HG03135 (cell line): ENCODE measurements around the gene KCNB1.

Source experiments
- ATAC-seq: cut with Tn5 transposase; IDR thresholded peaks from one replicate; pipeline ENCODE4 v1.9.1; 2021; ENCODE audit warnings: mild to moderate bottlenecking, moderate library complexity; ENCODE audit not compliant: unreplicated experiment

Gene KCNB1

DNA sequence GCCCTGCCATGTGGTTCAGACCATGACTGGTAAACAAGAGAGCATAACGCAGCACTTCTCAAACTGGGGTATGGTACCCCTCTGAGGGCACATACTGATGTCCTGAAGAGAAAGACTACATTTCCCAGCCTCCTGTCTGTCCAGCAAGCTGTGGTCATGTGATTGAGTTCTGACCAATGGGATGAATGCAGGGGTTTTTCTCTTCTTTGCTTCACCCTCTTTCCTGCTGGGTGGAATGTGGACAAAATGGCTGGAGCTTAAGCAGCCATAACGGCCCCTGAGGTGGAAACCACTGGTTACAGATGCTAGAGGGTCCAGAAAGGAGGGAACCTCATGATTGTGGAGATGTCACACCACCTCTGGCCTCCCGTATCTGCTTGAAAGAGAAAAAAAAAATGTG lies 19.4 kb upstream of the KCNB1 start:
- ATAC-seq = no peak

DNA sequence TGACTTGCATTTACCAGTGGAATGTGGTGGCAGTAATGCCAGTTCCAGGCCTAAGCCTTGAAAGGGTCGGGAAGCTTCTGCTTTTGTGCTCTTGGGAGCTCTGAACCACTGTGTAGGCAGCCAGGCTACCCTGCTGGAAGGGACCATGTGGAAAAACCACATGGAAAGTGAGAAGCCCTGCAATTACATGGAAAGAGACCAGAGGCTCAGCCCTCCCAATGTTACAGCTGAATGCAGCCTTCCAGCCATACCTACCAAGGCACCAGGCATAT lies 14.9 kb upstream of the KCNB1 start:
- no peak for ATAC-seq

DNA sequence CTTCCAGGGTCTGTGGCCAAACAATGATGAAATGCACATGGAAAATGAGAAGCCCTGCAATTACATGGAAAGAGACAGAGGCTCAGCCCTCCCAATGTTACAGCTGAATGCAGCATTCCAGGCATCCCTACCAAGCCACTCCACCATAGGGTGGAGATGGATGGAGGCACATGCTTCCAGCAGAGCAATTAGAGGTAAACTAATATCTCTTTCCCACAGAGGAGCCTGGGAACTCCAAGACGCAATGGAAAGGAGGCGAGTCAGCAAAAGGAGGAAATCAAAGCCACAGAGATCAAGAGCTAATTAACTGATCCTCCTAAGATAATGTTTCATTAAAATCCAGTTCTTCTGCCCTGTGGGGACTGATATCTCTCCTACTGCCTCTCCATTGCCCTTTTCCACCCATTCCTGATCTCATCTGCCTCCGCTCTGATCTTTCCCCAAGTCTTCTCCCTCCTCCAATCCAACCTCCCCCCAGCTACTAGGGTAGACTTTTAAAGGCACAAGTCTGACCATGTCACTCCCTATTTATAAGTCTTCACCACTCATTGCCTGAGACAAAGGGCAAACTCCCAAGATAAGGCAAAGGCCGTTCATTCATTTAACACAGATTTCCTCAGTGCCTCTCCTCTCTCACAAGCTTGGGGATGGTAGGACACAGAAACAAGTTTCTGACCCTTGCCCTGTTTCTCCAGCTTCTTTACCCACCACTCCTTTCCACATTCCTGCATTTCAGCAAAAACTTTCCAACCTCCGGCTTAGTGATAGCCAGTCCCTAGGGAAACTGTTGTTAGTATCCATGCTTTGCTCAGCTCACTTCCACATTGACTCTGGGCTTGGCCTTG lies 14.3 kb upstream of the KCNB1 start:
- ATAC-seq = no peak

DNA sequence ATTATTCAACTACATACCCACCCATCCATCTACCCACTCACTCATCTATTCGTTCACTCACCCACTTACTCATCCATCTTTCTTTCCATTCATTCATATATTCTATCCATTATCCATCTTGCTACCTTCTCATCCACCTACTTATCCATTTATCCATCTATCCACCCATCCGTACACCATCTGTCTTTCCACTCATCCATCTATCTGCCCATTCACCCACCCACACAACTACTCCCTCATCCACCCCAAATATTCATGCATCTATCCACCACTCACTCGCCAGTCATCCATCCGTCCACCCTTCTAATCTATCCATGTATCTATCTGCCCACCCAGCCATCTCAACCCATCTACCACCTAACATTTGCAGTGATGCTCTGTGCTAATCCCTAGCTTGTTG lies 13.6 kb upstream of the KCNB1 start:
- ATAC-seq = no peak

DNA sequence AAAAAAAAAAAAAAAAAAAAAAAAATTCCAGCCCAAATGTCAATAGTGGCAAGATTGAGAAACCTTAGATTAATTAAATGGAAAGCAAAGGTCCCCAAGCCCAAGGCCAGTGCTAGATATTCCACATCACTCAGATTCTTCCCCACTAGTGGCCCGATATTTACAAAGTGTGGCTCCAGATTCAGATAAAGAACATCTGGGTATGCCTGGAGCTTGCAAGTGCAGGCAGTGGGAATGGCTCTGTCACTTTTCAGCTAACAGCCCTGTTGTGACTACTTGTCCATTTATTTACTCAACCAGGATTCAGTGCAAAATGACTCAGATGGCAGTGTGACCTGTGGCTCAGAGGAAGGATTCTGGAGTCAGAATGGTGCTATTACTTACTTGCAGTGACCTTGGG lies 8.2 kb upstream of the KCNB1 start:
- ATAC-seq = no peak

DNA sequence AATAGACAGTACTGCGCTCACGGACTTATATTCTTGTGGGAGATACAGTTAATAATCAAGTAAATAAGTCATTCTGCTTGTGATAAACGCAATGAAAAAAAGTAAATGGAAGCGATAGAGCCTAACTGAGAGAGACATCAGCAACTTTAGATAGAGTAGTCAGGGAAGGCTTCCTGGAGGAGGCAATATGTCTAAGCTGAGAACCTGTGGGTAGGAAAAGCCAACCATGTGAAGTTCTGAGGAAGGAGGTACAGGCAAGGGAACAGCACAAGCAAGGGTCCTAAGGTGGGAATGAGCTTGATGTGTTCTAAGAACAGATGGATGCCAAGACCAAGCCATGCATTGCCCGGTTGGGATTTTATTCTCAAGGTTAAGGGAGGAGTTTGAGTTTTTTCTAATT lies 7.2 kb upstream of the KCNB1 start:
- no peak for ATAC-seq

DNA sequence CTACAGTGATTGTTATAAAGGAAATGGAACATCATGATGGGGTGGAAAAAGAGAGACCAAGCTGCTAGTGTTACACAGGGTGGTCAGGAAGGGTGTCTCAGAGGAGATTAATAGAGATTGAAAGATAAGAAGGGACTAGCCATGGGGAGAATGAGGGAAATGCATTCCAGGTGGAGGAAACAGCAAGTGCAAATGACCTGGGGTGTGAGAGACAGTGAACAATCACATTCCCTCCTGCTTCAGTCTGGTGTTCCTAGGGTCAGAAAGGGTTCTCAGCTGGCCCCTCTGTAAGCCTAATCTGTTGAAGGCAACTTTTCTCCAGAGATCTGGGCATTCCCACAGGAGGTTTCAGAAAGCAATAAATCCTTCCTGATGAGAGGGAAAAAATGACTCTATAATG lies 3.6 kb upstream of the KCNB1 start:
- no peak for ATAC-seq

DNA sequence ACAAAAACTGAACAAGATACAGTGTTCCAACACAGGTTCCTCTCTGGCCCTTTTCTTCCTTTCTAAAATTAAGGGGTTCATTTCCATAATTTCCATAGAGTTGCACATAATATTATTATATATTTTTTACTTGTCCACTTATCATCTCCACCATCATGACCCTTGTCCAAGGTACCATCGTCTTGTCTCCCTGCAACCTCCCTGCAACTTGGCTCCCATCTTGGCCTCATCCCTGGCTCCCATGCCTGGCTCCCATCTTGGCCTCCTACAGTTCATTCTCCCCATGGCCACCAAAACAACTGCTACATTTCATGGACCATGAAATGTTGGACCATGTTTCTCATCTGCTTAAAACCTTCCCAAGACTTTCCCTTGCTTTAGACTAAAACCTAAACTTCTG lies 3.1 kb upstream of the KCNB1 start:
- ATAC-seq = no peak

DNA sequence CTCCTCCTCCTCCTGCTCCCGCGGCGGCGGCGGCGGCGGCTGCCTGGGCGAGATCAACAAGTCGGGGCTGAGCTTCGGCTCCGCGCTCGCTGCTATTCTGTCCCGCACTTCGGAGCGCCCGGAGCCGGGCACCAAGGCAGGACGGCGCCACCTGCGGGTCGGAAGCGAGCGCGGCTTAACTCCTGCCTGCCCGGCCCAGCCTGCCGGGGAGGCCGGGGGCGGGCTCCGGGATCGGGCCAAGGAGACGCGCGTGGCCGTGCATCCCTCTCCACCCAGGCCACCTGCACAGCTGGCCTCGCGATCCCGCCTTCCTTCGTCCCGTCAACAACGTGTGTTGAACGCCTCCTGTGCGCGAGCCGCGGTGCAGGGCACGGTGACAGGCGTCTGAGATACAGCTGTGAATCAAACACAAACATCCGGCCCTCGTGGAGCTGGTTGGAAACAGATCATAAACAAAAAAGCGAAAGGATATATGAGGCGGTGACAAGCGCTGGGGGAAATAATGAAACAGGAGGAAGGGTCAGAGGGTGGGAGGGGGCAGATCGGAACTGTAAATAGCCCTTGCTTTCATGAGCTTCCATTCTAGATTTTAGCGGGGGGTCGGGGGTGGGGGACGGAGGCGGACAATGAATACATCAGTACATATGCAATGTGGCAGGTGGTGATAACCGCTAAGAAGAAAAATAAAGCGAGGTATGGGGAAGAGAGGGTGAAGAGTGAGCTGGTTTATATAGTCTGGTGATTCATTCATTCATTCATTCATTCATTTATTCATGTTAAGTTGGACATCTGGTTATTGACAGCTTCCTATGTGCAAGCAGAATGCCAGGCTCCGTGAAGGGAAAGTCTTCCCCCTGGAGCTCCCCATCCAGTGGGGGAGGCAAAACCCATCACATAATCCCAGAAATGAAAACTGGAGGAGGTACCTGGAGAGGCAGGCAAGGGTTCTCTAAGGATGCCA lies 2.0 kb upstream of the KCNB1 start:
- no peak for ATAC-seq

DNA sequence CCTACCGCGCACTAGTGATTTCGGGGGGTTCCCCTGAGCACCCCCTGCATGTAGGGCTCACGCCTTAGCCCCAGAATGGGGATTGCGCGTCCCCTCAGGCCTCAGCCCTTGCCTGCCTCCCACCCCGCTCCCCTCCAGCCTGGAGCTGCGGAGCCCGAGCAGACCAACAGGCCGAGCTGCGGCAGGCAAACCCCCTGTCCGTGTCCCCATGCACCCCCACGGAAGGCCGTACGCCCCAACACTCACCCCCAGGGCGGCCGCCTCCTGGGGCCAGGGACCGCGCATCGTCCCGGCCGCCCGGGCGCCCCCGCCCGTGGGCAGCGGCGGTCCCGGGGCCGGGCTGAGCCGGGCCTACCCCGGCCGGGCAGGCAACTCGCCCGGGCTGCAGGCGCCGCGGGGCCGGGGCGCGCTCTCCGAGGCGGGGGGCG lies 1.2 kb upstream of the KCNB1 start:
- no peak for ATAC-seq

DNA sequence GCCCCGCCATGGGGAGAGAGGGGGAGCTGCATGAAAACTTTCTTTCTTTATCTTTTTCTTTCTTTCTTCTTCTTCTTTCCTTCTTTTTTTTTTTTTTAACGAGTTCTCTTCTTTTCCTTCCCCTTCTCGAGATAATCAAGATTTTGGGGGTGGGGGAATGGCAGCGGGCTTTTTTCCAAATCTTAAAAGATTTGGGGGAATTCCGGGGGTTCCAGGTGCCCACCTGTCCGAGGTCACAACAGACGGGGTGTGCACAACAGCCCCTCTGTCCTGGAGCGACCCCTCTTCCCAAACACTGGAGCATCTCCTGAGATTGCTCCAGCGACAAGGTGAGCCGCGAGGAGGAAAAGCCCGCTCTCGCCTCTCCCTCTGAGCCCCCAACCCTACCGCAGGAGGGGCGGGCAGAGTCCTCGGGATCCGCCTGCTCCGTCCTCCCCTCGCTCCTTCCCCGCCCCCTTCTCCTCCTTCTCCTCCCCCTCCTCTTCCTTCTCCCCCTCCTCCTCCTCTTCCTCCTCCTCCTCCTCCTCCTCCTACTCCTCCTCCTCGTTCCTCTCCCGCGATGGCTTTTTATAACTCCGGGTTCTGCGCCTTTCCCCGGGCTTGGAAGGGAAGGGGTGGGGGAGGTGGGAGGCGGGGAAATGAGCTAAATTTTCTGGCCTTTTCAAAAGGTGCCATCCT lies 689 bp upstream of the KCNB1 start:
- no peak for ATAC-seq

DNA sequence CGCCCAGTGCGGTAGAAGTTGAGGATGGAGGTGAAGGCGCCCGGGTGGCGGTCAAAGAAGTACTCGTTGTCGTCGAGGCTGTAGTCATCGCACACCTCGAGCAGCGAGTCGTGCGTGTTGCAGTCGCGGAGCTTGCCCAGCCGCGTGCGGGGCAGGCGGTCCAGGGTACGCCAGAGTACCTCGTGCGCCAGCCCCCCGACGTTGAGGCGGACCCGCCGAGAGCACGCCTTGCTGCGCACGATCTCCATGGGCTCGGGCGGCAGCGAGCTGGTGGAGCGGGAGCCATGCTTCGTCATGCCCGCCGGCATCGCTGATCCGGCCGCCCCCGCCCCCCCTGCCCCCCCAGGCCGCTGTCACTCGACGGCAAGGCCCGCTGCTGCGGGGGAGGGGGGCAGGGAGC lies 295 bp downstream of the KCNB1 start:
- no peak for ATAC-seq

DNA sequence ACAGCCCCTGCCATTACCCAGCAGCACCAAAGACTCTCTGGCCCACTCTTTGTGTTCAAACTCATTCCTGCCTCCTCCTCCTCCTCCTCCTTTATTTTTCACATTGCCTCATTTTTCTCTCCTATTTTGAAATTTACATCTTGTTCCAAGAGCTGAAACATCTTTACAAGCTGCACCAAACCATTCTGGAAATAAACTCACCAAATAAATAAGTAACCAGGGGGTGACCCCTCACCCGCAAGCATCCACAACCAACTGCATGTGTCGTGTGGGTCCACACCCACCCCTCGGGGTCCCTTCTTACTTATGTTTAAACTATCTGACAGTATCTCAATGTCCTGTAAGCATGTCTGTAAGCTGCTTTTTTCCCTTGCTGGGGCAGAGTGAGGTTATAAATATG lies 1.4 kb downstream of the KCNB1 start:
- ATAC-seq = no peak

DNA sequence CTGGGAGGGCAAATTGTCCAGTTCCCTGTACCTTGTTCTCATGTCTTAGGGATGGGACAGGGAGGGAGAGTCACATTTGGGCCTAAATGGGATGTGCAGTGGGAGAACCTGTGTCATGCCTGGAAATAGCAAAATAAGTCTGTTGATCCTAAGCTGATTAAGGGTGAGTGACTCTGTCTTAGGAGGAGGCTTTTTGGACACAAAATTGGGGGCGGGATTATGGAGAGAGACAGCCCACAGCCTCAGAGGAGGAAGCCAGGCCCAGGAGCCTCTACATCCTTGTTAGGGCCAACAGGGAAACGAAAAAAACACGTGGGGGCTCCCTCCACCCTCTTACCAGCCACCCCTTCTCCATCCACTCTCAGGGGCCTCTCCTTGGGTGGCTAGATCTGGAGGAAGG lies 2.2 kb downstream of the KCNB1 start:
- ATAC-seq = no peak

DNA sequence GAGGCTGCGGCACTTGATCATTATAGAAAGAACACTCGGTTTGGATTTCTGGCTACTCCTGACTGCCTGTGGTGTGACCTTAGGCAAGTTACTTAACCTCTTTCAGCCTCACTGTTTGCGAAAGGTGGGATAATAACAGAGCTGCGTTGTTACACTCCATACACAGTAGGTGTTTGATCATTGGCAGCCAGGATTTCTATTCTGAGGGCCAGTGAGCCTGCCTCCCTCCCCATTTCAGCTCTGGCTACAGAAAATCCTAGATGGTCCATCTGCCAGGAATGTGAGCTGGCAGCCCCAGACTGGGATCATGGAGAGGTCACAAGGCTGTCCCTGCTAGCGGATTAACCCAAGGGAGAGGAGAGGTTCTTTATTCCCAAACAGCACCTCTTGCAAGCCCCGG lies 2.7 kb downstream of the KCNB1 start:
- ATAC-seq = no peak

DNA sequence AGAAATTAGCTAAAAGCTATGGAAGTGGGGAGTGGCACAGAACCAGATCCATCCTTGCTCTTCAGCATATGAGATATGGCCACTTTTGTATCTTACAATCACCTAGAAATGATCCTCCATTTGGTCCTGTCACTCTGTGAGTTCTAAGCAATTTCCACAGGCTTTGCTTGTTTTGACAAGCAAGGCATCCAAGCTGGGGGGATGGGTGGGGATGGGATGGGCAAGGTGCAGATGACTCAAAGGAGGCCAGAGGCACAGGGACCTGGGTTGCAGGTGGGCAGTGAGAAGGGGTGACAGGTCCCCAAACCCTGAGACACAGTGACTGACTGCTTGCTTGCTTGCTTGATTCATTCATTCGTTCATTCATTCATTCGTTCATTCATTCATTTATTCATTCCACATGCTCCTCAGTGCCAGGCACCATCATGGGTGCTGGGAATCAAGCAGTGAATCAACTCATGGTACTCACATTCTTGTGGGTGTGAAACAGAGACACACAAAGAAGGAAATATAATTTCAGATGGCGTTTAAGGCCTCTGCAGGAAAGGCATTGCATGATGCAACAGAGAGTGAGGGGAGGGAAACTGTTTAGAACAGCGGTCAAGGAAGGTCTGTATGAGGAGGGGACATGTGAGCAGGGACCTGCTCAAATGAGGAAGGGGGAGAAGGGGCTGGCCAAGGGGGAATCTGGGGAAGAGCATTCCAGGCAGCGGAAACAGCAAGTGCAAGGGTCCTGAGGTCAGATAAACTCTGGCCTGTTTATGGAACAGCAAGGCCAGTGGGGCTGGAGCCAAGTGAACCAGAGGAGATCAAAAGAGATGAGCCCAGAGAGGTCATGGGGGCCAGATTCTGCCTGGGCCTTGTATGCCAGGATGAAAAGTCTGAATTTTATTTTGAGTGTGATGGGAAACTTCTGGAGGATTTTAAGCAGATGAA lies 3.4 kb downstream of the KCNB1 start:
- no peak for ATAC-seq

DNA sequence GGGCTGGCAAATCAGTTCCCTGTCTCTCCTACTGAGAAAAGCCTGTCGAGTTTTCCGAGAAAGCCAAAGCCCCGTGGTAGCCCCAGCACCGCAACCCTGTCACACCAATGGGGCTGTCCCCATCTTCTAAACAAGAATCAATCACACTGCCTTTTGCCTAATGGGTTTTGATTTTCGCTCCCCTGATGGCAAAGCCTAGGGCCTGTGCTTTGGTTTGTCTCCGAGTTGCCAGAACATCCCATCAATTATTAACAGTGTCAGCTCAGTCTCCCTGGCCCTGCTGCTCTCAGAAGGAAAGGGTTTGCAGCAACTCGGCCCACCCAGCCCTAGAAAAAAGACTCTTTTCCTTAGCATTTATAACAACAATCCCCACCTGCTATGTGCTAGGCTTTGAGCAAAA lies 4.2 kb downstream of the KCNB1 start:
- ATAC-seq = no peak

DNA sequence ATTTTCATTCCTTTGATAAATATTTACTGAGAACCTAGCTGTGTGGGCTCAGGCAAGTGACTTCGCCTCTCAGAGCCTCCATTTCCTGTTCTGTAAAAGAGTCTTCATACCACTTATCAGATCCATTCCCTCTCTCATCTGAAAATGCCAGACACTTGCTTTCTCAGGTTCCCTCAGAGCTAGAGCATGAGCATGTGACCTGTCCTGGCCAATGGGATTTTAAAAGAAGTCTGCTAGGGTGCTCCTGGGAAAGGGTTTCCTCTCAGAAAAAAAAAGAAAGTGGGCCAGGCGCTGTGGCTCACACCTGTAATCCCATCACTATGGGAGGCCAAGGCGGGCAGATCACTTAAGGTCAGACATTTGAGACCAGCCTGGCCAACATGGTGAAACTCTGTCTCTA lies 5.3 kb downstream of the KCNB1 start:
- ATAC-seq = no peak

DNA sequence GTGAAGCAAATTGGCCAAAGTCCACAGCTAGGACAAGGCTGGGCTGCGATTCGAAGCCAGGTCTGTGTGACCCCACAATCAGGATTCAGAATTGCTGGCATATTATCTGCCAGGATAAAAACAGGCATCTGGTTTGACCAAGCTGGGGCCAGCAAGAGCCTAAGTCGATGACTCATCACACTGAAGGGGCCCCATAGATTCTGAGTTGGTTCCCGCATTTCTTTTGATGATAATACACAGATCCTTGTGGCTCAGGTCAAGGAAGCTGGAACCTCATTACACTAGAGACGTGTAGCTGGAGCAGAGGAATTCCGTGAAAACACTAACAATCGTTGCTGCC lies 6.5 kb downstream of the KCNB1 start:
- no peak for ATAC-seq

DNA sequence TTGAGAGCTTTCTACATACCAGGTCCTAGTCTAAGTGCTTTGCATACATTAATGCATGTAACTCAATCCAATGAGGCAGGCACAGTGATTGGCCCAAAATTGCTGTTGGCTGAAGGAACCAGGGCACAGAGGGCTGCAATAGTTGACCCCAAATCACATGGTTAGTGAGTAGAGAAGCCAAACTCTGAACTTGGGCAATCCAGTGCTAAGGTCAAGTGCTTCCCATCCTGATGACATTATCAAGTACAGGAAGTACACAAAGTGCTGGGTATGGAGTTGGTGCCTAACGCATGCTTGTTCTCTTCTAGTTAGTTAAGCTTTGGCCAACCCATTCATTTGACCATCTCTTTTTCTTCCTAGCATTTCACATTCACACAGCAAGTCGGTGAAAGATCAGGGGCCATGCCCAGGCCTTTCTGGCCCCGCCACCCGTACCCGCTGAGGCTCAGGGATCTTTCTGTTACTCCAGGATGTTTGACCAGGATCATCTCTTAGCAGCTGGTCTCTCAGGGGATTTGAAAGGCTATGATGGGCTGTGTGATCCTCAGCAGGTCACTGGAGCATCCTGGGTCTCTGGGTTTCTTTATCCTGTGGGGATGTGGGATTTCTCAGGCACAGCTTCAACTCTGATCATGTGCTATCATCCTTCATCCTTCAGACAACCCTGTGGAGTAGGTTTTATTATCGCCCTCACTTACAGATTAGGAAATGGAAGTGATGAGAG lies 7.0 kb downstream of the KCNB1 start:
- no peak for ATAC-seq
